ENCODE results near the gene LPP. TPM values are rescaled to one million over a fixed set of nuclear protein-coding genes. Genes with fewer than 3 reads are reported as not detected.

LPP gene
- polyA plus RNA-seq, 2 of the 4 experiments (the other 2 are of a cell fraction), result 11.0 to 30.8 TPM

DNA sequence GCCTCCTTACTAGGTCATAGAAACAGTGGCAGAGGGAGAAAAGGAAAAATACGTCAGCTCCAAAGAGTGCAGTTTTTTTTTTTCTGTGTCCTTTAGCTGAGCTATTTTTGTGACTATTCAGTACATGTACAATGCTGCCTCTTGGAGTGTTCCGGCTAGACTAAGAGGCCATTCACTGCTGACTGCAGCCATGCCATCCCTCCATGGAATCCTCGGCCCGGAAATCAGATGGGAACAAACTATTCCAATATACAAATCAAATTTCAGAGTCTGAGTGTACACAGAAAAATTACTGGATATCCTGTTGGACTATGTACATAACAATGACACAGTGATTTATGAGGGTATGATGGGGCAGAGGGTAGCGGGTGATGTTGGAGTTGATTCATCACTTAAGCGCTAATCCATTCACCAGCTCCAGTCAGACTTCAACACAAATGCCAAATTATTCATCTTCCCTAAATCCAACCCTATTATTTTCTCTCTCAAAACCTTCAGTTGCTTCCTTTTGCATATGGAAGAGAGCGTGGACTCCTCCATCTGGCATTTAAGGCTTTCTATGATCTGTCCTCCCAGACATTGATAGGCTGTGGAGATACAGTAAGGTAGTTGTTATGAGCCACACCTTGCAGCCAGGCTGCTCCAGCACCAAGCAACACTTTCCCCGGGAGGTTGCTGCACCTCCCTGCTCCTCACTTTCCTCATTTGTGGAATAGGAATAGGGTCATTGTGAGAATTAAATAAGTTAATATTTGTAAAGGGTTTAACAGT is 109.1 kb downstream of the LPP start (continued):
- TF ChIP-seq, protein P1, sequence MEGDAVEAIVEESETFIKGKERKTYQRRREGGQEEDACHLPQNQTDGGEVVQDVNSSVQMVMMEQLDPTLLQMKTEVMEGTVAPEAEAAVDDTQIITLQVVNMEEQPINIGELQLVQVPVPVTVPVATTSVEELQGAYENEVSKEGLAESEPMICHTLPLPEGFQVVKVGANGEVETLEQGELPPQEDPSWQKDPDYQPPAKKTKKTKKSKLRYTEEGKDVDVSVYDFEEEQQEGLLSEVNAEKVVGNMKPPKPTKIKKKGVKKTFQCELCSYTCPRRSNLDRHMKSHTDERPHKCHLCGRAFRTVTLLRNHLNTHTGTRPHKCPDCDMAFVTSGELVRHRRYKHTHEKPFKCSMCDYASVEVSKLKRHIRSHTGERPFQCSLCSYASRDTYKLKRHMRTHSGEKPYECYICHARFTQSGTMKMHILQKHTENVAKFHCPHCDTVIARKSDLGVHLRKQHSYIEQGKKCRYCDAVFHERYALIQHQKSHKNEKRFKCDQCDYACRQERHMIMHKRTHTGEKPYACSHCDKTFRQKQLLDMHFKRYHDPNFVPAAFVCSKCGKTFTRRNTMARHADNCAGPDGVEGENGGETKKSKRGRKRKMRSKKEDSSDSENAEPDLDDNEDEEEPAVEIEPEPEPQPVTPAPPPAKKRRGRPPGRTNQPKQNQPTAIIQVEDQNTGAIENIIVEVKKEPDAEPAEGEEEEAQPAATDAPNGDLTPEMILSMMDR (IDR thresholded peaks at IDR 0.05), result no peak
- TF ChIP-seq ZNF302 (CRISPR knock-in tag; IDR thresholded peaks at IDR 0.05), result no peak

DNA sequence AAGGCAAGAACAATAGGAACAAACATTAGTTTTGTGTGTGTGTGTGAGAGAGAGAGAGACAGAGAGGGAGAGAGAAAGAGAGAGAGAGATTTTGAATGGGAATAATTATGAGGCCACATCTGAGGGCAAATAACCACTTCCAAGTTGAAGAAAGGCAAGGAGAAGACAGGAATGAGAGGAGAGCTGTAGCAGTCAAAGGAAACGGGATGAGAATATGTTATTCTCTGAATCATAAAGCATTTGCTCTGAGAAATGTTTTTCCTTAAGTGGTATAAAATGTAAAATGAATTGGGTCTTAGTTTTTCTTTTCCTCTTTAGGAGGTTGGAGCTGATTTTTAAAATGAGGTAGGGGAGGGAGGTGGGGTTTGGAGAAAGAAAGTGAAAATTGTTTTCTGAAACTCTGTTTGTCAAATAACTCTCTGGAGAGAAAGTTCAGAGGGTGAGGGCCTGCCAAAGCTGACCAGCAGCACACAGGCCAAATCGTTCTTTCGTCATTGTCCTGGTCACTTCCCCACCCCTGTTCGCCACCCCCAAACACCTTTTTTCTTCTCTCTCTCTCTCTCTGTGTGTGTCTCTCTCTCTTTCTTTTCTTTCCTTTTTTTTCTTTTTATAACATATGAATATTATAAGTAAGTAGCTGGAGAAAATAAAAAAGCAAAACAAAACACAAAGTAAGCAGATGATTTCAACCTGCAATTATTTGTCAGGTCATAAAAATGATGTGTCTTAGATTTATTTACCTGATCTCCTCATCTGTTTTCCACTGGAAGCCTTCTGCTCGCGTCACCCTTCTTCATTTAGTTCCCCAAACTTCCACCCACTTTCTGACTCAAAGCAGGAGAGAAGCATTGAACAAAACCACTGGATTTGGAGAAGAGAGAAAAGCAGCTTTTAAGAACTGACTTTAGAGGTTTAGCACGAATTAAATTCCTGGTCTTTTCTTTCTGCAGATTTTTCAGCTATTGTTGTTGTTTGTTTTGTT is 110.6 kb downstream of the LPP start:
- ChIA-PET CTCF (interaction anchor here (0.6 to 6.9 kb wide), 10 partner anchors 9 to 691 kb away, joined by 3 to 43 read pairs (median 3); no protein-coding TSS in a partner anchor), POLR2A (no interaction called here)
- Histone ChIP-seq H3K9me3 (no peaks in the 10 kb centered on the region), H3K27ac (peak overlapping the region; percentile 82 to 84), H3K4me1 (peaks cover 91% of the 10 kb centered on the region), H3K4me3 (no peak overlapping the region), H3K4me2 (peak overlapping the region; percentile 90)
- ATAC-seq (no peak), DNase-seq (ENCODE audit: low read depth in 1 of 2, low spot score in 1 of 2) (peak in 1 of 2 experiments; percentile 52), FAIRE-seq (no peak)
- 7% methylated on average over 7 of the region's 7 CpGs for WGBS (ENCODE audit: missing lambda C conversion rate)
- TF ChIP-seq POLR2A (IDR thresholded peaks at IDR 0.05; ENCODE audit: low read length) (no peak), NPAS2 (CRISPR knock-in tag; IDR thresholded peaks at IDR 0.05; ENCODE audit: borderline replicate concordance) (no peak)

DNA sequence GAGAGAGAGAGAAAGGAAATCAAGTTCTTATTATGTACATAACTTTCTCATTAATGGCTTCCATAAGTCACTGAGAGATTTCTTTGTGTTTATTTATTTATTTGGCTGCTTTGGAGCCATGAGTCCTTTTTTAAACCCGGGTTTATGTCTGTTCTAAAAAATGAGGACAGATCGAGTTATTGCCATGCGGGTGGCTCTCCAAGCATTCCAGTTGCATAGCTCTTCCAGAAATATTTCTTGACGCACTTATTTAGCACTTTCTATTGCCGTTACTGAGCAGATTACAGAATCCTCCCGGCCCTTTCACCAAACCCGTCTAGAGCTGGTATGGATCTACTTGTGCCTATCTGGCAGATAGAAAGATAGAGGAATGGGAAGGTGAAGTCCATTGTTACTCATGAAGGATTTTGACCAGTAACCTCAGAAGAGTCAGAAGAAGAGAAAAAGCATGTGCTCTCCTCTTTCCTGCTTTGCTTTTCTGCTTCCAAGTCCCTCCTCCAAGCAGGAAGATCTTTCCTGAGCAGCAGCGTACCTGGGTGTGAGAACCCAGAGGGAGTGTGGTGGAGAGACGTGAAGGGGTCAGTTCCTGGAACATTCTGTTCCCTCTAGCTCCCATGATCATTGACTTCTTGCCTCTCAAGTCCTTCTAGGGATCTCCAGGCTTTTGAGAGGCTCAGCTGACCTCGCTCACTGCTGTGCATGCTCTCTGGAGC is 112.8 kb downstream of the LPP start:
- H3K4me3 ChIP-seq, result peak overlapping the region; percentile 24
- FAIRE-seq, result no peak
- H3K4me1 ChIP-seq, result peaks cover 91% of the 10 kb centered on the region
- H3K4me2 ChIP-seq, result peak overlapping the region; percentile 90
- no peak for ATAC-seq
- CTCF ChIA-PET, result interaction anchor here (1.2 kb wide), 1 partner anchor 528 kb away, joined by 3 read pairs; no protein-coding TSS in a partner anchor
- no peaks in the 10 kb centered on the region for H3K9me3 ChIP-seq
- POLR2A ChIA-PET, result no interaction called here
- DNase-seq (ENCODE audit: low read depth in 1 of 2, low spot score in 1 of 2), result no peak
- TF ChIP-seq FOXS1 (CRISPR knock-in tag; IDR thresholded peaks at IDR 0.05), result 0 out of 2 replicates have a peak, but pooled peaks have one; percentile 6
- TF ChIP-seq CEBPB (IDR thresholded peaks at IDR 0.05), result no peak
- TF ChIP-seq FOSB (CRISPR knock-in tag; IDR thresholded peaks at IDR 0.05), result no peak
- no peak for TF ChIP-seq HEYL (CRISPR knock-in tag; IDR thresholded peaks at IDR 0.05)
- peak overlapping the region; percentile 82 to 84 for H3K27ac ChIP-seq
- WGBS (ENCODE audit: missing lambda C conversion rate), result 29% methylated on average over 10 of the region's 10 CpGs

DNA sequence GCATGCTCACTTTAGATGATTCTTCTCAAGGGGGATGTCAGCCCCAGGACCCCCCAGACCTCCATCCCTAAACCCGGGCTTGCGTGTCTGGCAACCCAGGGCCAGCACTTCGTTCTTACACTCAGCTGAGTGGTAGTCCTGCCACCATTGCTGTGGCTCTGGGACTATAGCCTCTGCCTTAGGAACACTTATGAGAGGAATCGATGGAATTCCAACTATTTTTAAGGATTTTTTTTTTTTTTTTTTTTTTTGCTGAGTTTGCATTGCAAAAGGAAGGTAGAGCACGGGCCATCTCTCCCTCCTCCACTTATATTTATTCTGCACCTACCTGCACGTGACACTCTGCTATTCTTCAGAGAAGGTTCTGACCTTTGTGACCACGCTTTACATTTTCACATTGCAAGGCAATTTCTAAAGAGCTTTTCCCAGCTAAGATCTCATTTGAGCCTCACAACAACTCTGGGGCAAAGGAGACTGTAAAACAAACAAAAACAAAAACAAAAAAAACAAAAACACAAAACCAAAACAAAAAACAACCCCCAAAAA is 113.9 kb downstream of the LPP start:
- Histone ChIP-seq H3K4me1 (peaks cover 92% of the 10 kb centered on the region), H3K4me2 (peak overlapping the region; percentile 90), H3K9me3 (no peaks in the 10 kb centered on the region), H3K4me3 (no peak overlapping the region), H3K27ac (peak overlapping the region; percentile 82 to 84; a peak in 5 of 6 replicates)
- ATAC-seq (no peak), DNase-seq (ENCODE audit: low read depth in 1 of 2, low spot score in 1 of 2) (no peak), FAIRE-seq (no peak)
- TF ChIP-seq MAFK (IDR thresholded peaks at IDR 0.05; ENCODE audit: partially characterized antibody) (peak; percentile 65), RNF2 (IDR thresholded peaks at IDR 0.05; ENCODE audit: borderline replicate concordance, low read depth) (no peak)
- POLR2A ChIA-PET, result no interaction called here
- WGBS (ENCODE audit: missing lambda C conversion rate), result 77% methylated on average over 7 of the region's 7 CpGs
- CTCF ChIA-PET, result interaction anchor here (1.0 kb wide), 1 partner anchor 27 kb away, joined by 3 read pairs; no protein-coding TSS in a partner anchor

DNA sequence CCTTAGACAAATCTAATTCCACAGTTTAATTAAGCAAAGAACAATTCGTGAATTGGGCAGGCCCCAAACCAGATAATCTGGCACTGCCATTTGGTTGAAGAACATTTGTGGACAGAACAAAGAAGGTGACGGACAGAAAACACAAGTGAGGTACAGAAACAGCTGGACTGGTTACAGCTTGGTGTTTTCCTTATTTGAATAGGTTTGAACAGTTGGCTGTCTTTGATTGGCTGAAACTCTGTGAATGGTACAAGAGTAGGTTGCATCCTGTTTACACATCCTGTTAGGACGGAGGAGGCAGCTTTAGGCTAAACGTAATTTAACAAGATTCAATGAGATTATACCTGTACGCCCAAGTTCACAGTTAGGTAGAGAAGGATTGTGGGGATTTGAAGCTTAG is 114.4 kb downstream of the LPP start:
- POLR2A ChIA-PET, result no interaction called here
- CTCF ChIA-PET, result interaction anchor here (1.0 to 1.2 kb wide), 2 partner anchors 27 to 687 kb away, joined by 3 to 6 read pairs; no protein-coding TSS in a partner anchor
- peaks cover 95% of the 10 kb centered on the region for H3K4me1 ChIP-seq
- no peak for TF ChIP-seq HOXB13 (CRISPR knock-in tag; IDR thresholded peaks at IDR 0.05; ENCODE audit: low read depth)
- TF ChIP-seq CEBPB (IDR thresholded peaks at IDR 0.05), result no peak
- no peak for TF ChIP-seq CHD4 (IDR thresholded peaks at IDR 0.05; ENCODE audit: borderline replicate concordance)
- no peak for TF ChIP-seq NR3C1 (IDR thresholded peaks at IDR 0.05)
- no peak for TF ChIP-seq CBX8 (IDR thresholded peaks at IDR 0.05)
- TF ChIP-seq FOSL2 (IDR thresholded peaks at IDR 0.05), result no peak
- no peak for TF ChIP-seq FOSL2 (CRISPR knock-in tag; IDR thresholded peaks at IDR 0.05)
- TF ChIP-seq RFX5 (IDR thresholded peaks at IDR 0.05), result no peak
- TF ChIP-seq FOSB (CRISPR knock-in tag; IDR thresholded peaks at IDR 0.05), result no peak
- TF ChIP-seq HDAC2 (IDR thresholded peaks at IDR 0.05), result no peak
- TF ChIP-seq, protein P2, sequence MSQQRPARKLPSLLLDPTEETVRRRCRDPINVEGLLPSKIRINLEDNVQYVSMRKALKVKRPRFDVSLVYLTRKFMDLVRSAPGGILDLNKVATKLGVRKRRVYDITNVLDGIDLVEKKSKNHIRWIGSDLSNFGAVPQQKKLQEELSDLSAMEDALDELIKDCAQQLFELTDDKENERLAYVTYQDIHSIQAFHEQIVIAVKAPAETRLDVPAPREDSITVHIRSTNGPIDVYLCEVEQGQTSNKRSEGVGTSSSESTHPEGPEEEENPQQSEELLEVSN (IDR thresholded peaks at IDR 0.05; ENCODE audit: borderline replicate concordance, low read depth), result no peak
- TF ChIP-seq TFCP2L1 (CRISPR knock-in tag; IDR thresholded peaks at IDR 0.05), result no peak
- TF ChIP-seq POLR2A (IDR thresholded peaks at IDR 0.05; ENCODE audit: low read length), result no peak
- TF ChIP-seq EHMT2 (IDR thresholded peaks at IDR 0.05; ENCODE audit: low read depth), result no peak

More for the DNA sequence above, 114.4 kb downstream of the LPP start:
- Histone ChIP-seq H3K4me2 (peak overlapping the region; percentile 90), H3K27ac (peak overlapping the region; percentile 82 to 84; a peak in 4 of 6 replicates), H3K4me3 (no peak overlapping the region), H3K9me3 (no peaks in the 10 kb centered on the region)
- WGBS (ENCODE audit: missing lambda C conversion rate), result 93% methylated on average over 5 of the region's 5 CpGs
- no peak for DNase-seq (ENCODE audit: low read depth in 1 of 2, low spot score in 1 of 2)
- no peak for ATAC-seq
- no peak for FAIRE-seq
